Activated CD8-positive, alpha-beta memory T cell treated with anti-CD3 and anti-CD28 coated beads for 24 hours (primary cell): ENCODE measurements around the gene PCGF5.
A peak's percentile ranks its signal among the peaks of the same experiment; 100 is the strongest.
"Not testable (repeated sequence)": the region's sequence is repeated elsewhere in the genome, so short reads cannot be mapped to it uniquely, and the experiment has no call there.

Source experiments
- DNase-seq: peaks from one replicate; pipeline ENCODE4 v3.0.0-alpha.2; 2020

The PCGF5 gene

DNA sequence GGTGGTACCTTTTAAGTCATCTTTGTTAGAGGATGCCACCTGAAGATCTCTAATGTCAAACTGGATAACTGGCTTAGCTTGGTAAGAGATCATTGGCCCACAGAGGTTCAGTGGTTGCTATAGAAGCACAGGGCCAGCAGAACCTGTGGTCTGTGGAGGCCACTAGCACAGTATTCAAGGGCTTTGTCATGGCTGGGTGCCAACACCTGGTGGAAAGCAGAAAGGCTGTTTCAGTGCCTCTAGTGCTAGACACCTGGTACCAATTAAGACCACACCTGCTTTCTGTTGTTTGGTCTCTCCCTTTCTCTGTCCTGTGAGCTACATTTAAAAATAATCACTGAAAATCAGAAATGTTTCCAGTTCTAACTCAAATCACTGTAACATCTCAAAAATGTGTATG is 10.0 kb upstream of the PCGF5 start:
- no peak for DNase-seq

DNA sequence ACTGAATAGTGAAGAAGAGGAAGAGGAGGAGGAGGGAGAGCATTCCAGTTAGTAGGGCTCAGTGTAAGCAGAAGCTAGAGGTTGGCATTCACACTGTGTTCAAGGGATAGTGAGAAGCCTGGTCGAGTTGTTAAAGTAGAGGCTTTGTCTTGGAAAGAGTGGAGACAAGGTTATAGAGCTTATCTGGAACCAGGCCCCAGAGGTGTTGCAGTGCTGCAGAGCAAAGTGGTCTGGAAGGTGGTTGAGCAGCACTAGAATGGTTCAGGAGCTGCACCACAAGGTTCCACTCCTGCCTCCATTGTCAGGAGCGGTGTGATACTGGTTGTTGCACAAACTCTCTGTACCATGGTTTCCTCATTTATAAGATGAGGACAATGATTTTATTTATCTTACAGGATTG is 8.8 kb upstream of the PCGF5 start:
- DNase-seq = no peak

DNA sequence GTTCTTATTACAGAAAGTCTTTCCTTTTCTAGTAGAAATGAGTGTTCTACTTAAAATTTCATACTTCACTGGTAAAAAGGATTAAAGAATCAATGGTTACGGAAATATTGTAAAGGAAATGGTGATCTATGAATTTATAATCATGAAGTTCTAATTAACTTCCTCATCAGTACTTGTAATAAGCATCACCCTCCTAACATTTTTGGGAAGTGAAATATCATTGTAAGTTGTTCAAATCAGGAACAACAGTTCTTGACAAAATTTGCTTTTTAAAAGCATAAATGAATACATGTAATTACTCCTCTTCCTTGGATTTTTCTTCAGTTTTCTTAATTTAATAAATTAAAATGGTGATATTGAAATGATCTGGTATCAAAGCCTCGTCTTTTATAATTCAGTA is 5.6 kb upstream of the PCGF5 start:
- DNase-seq = no peak

DNA sequence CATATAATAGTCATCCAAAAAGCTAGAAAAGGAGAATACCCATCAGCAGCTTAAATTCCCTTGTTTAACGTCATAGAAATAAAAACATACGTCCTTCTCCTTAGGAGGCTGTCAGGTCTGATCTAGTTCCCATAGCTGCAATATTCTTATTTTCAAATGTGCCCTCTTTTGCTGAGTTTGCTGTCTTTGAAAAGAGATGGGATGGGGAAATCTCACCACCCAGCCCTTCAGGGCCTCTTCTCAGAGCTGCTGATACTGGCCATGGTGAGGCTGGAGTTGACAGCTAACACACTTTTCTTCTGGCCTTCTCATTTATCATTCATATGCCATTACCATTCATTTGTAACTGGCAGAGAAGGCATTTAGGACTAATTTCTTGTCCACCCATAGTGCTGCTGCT is 5.1 kb upstream of the PCGF5 start:
- DNase-seq = no peak

DNA sequence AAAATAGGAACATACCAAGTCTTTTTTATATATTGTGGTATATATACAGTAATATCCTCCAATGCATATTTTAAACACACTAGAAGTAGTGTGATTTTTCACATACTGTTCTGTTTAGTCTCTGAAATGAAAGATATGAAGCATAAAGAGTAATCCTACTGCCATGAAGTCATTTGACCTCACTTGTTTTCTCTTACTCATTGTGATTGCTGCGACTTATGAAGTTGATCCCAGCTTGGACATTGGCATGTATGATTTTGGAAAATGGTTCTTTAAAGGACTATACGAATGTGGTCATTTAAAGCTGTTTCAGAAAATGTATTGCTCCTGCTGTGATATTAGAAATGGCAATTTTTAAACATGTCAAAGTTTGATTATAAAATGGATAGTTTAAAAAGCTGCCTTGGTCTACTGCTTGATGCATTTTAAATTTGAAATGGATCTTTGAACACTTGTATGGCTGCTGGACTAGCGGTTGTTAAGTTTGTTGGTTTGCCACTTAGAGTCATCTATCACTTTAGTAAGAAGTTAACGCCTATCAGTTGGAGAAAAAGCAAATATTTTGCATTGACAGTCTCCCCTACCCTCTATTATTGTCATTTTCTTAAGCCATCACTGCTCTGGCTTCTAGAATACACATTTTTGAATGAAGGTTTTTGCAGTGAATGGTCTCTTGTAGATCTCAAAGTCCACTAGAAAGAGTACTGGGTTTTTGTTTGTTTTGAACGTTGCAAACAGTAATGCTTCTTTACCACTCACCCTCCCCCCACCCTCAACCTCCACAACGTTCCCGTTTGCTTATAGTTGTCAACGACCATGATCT is 881 bp upstream of the PCGF5 start:
- no peak for DNase-seq

DNA sequence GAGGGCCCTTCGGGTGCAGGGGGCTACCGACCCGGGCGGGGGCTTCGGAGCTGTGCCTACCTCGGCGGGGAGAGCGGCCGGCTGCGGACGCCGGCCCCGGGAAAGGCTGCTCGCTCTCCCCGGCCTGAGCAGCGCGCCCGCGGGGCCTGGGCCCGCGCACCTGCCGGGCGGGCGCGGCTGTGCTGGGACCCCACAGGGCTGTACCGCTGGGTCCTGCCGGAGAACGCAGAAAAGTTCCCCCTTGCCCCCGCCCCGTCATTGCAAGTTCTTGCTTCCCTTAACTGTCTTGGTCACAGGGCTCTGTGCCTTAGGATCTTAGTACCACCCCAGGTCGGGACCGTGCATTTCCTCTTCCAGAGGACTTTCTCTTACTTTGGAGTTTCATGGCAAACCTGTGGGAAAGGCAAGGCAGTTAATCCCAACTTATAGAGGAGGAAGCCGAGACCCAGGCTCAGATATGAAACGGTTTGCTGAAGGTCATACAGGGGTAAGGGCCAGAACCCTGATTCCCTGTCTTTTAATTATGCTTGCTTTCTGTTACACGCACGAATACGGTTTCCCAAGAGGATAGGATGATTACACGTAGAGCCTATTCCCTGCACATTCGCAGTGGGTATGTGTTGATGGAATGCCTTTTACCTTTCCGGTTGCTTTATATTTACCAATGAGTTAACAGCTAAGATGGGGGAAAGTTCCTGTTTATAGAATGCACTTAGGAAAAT is 652 bp downstream of the PCGF5 start:
- no peak for DNase-seq

DNA sequence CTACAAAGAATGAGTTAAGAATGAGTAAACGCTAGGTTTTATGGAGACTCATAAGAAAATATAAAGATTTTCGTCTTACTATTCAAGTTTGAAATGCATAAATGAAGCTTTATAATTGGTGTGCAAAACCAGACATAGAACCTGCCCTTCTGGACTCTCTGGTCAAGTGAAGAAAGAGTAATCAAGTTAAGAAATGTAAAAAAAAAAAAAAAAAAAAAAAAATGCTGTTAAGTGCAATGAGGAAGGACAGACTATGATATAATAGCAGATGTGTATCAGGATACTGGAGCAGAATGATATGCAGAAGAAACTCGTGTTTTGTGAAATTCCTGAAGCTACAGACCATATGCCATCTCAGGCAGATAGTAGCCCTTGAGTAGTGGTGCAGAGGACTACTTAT is 5.6 kb downstream of the PCGF5 start:
- no peak for DNase-seq

DNA sequence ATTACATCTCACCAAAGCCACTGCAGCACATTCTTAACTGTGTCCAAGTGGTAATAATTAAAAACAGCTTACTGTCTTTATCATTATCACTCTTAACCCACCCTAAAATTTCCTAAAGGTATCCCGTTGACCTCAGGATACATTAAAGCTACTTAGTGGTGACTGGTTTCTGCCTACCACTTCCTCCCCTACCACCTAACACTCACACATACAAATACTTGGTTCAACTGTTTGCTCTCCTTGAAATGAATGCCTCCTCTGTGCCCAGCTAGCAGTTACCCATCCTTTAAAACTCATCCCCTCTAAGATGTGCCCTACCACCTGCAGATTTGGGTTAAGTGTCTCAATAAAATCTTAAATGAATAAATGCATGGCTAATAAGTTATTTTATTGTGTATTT is 7.1 kb downstream of the PCGF5 start:
- no peak for DNase-seq

DNA sequence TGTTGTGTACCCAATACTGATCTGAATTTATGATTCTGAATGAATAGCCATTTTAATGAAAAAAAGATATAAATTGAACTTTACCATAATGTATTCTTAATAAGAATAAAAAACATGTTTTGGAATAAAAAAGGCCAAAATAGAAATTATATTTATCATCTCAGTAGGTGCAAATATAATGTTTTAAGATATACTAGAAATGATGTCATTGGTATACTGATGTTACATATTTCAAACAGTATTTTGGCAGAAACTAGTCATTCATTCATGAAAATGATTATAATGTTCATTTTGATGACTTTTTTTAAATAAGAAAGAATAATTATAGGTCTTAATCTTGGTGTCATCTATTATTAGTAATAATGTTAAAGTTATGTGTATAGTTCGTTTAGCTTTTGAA is 9.2 kb downstream of the PCGF5 start:
- no peak for DNase-seq

DNA sequence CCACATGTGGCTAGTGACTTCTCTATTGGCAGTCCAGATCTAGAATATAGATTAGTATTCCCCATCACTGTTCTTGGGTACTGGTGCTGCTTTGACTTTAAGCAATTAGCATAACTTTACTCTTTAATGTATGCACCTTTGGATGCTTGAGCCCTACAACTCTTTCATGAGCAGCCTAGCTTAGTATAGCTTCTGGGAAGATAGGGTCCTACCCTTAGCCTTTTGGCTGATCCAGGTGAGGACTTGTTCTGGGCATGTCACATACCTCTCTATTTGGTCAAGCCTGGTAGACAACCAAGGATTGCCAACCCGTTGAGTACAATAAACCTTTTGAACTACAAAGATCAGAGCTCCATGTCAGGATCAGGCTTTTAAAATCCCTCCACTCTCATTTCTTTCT is 17.7 kb downstream of the PCGF5 start:
- no peak for DNase-seq

DNA sequence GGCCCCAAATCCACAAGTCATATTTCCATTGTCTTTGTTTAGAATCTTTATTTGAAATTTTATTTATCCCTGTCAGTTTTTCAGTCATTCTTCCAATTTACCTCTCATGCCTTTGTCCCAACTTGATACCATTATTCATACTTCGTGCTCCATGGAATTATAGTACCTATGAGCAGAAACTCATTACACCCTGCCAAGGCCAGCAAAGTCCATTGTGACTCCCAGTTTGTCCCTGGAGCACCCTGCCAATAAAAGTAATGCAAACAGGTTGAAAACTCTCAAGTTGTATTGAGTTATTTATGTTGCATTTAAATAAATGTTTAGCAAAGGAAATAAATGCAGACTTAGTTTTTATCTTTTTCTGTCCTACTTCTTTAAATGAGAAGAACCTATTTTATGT is 19.3 kb downstream of the PCGF5 start:
- DNase-seq = no peak

DNA sequence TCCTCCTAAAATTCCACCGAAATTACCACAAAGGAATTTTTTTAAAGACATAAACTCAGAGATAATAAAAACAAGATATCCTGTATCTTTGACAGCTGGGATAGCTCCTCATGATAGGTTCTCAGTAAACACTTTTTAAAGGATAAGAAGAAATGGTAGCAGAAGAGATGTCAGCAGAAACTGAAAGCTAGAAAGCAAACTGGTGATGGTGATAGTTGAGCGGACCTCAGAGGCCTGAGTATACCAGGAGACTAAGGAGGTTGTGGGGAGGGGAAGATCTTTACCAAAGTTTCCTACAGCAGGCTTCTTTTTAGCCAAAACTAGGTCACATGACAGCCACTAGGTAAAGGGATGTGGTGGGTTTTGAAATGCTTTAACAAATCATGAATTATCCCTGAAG is 22.5 kb downstream of the PCGF5 start:
- DNase-seq = no peak

DNA sequence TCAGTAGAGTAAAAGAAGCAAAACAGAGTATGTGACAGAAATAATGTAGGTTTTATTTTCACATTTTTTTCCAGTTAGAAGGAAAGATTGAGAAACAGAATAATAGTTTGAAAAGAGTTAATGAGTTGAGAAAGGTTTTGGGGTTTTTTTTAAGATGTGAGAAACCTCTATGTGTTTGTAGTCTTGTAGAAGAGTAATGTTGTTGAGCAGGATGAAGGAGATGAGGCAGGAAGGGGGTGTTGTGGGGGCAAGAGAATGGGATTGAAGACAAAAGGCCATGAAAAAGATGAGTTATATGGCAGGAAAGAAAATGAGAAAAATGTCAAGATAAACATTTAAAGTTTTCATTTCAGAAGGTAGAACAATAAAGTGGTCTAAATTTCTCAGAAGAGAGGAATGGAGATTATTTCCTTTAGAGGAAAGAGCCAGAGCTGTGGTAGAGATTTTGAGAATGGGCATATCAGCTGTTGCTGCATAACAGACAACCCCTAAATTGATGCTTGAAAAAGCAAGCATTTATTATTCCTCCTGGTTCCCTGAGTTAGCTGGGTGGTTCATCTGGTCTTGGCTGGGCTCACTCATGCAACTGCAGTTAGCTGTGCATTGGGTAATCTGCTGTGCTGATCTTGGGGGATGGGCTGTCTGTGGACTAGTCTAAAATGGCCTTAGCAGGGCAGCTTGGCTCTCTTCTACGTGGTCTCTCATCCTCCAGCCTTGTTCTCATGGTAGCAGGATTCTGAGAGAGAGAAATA is 27.1 kb downstream of the PCGF5 start:
- no peak for DNase-seq

DNA sequence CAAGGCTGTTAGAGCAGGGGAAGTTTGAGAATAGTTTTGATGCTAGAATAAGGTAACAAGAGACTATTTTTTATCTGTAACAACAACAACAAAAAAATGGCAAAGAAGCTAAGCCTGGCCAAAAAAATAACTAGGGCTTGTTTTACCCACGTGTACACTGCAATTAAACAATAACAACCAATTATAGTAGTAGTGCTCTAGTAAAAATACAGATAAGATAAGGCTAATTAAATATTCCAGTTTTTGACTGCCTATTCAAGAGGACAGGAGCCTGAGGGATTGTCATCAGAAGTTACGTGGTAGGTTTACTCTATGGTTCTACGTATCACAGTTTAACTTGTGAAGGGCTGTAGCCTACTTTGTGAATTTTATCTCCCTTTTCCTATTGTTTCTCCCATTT is 29.2 kb downstream of the PCGF5 start:
- DNase-seq = no peak

DNA sequence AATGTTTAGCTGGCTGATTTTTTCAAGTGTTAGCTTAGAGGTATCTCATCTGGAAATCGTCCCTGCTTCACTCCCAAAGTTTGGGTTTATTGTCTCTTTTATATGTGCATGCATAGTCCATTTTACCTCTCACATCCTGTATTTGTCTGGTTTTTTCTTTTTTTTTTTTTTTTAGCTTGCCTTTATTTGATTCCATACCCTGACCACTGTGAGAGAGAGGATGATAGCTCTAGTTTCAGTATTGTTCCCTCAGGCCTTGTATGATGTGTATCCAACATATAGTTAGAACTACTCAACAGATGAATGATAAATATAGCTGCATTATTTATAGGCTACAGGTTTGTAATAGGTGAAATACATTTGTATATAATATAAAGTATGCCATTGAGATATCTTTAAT is 29.9 kb downstream of the PCGF5 start:
- DNase-seq = no peak

DNA sequence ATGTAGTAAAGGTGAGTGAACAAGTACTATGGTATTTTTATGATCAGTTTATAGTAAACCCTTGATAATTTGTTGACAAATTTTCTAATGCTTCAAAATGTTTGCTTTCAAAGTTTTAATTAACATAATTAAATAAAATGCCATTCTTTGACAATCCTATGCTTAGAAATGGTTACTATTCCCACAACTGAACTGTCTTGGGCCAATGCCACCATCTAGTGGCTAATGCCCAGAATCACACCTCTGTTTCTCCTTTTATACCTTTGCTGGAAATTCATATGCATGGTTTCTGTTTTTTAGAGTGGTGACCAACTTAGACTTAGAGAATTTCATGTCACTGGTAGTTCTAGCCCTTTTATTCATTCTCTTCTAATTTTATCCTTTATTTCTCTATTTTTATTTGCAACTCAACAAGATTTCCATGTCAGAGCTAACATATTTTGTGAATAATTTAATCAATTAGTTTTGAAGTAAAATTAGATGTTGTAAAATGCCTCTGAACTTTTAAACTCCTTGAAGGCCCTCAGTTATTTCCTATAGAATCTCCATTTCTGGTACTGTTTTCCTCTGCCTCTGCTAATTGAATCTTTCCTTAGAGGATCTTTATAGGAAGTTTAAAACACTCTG is 31.1 kb downstream of the PCGF5 start:
- DNase-seq = peak; percentile 63

DNA sequence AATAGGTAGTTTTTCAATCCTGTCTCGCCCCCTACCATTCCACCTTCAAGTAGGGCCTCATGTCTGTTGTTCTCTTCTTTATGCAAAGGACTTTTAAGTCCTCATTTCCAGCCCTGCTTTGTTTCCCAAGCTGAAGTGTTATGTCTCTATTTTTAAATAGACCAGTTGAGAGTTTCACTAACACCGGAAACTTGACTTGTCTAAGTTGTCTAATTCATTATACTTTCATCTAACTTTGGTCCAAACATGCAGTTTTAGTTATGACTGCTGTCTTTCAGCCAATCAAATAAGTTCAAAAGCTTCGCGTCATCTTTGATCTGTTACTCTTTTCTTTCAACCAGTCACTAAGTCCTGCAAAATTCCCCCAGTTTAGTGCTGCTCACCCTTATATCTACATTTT is 32.8 kb downstream of the PCGF5 start:
- DNase-seq = no peak

DNA sequence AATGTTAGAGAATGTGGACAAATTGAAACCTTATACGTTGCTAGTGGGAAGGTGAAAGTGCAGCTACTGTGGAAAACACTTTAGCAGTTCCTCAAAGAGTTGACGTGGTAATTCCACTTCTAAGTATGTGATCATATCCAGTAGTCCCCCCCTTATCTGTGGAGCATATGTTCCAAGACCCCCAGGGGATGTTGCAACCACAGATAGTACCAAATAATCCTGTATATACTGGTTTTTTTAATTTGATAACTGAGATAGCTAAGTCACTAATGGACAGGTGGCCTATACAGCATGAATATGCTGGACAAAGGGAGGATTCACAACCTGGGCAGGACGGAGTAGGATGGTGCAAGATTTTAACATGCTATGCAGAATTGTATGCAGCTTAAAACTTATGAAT is 36.8 kb downstream of the PCGF5 start:
- no peak for DNase-seq

DNA sequence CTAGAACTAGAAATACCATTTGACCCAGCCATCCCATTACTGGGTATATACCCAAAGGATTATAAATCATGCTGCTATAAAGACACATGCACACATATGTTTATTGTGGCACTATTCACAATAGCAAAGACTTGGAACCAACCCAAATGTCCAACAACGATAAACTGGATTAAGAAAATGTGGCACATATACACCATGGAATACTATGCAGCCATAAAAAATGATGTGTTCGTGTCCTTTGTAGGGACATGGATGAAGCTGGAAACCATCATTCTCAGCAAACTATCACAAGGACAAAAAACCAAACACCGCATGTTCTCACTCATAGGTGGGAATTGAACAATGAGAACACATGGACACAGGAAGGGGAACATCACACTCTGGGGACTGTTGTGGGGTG is 40.0 kb downstream of the PCGF5 start:
- not testable (repeated sequence) for DNase-seq

DNA sequence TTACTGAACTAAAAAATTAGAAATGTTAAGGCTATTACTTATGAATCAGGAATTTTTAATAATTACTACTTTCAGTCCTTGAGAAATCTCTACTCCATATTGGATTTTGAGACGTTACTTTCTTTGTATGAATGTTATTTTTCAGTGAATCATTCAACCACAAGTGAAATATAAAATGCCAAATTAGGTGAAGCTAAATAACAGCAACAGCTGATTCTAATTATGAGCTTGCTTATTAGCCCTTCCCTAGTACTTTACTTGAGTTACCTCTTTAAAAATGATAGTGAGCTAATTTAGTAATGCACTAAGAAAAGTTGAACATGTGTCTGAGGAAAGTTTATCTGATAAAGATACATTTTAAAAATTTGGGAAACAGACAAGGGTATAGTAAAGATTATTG is 51.4 kb downstream of the PCGF5 start:
- DNase-seq = no peak

DNA sequence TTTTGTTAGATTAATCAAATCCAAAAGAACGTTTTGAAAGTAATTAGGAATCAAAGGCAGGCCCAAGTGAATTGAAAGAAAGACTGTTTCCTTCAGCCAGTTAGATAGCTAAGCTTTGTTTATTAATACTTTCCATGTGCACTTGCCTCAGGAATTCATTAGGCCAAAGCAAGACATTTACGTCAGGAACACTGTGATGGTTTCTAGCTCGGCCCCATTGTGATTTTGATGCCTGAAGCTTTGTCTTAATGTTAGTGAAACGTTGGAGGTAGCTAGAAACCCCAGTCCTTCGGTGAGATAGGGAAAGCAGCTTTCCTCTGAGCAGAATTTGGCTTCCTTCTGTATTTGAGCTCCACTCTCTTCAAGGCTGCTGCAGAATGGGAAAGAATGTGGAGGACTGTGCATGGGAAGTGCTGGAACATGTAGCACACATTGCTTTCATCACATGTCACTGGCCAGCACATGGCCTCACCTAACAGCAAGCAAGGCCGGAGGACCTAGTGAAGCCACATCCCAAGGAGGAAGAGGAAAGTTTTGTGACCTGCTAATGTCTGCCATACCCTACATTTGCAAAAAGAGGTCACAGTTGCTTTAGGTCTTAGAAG is 64.1 kb downstream of the PCGF5 start:
- DNase-seq = no peak

DNA sequence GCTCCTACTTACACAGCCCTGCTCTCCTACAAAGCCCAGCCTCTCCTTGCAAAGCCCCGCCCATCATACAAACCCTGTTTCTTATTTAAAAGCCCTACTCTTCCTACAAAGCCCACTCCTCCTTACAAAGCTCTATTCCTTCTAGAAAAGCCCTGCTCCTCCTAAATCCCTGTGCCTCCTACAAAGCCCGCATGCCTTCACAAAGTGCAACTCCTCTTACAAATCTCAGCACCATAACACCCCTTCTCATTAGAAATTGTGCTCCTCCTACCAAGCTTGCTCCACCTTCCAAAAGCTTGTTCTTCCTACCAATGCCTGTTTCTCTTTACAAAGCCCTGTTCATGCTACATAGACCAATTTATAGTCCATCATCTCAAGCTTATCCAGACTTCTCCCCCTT is 66.1 kb downstream of the PCGF5 start:
- no peak for DNase-seq

DNA sequence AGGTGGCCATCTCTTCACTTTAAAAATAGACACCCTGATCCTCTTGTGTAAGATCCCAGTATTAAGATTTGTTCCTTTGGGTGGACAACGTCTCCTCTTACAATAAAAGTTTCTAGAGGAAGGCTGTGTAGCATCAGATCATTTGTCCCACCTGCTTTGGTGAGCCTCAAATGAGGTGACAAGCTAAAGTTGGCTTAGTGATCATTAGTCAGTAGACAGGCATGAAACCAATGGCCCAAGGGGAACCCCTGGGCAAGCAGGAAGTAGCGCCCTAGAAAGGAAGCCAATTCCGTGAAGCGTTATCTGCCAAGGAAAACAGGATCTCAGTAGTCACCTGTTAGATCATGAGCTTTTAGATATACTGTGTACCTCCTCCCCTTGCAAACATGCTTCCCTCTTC is 66.8 kb downstream of the PCGF5 start:
- no peak for DNase-seq
